Lower leg skin (tissue), 4 donors: ENCODE results near the gene CGB8. TPM values are rescaled to one million over a fixed set of nuclear protein-coding genes. Genes with fewer than 3 reads are reported as not detected.
"Not testable (repeated sequence)": the region's sequence is repeated elsewhere in the genome, so short reads cannot be mapped to it uniquely, and the experiment has no call there.

Source experiments
- DNase-seq, 2 donors: peaks; one replicate each; pipeline ENCODE4 v3.0.0-alpha.2; 2019; ENCODE audit warnings: low spot score in 2 of 2
- H3K4me3 ChIP-seq: fragments of 200-600 bp; sonication (generic); 2 replicates; pipeline ENCODE4 v1.5.1; 2017; ENCODE audit warnings: mild to moderate bottlenecking, low read depth; ENCODE audit not compliant: poor library complexity, severe bottlenecking
- CTCF ChIP-seq, 3 donors: fragments of 450-650 bp; IDR thresholded peaks; one replicate each; pipeline ENCODE4 v1.5.1; 2016; ENCODE audit warnings: antibody characterized with exemption in 3 of 3, mild to moderate bottlenecking in 3 of 3, moderate library complexity in 2 of 3
- POLR2A ChIP-seq, 2 donors: fragments of 450-650 bp; IDR thresholded peaks; one replicate each; pipeline ENCODE4 v1.6.1; 2016 to 2017; ENCODE audit warnings: antibody characterized with exemption in 2 of 2, mild to moderate bottlenecking in 1 of 2, moderate library complexity in 1 of 2
- WGBS, 2 donors: methylation state at CpG; one replicate each; pipeline ENCODE4 v1.1.5; 2018; 5-methylcytosine and 5-hydroxymethylcytosine counted together
- intact Hi-C: fragments of 100-400 bp; cut with DNase I; formaldehyde crosslinking; loops from one replicate; pipeline ENCODE4 v1.15.0; 2023; ENCODE audit warnings: low total_unique reads
- total RNA-seq, 4 donors: library from RNA; depleted of rRNA; stranded (reverse); fragments of >200 nt; gene quantifications; one replicate each; pipeline ENCODE4 v1.1.0, GENCODE V29; 2016

Gene CGB8
- not detected for total RNA-seq

DNA sequence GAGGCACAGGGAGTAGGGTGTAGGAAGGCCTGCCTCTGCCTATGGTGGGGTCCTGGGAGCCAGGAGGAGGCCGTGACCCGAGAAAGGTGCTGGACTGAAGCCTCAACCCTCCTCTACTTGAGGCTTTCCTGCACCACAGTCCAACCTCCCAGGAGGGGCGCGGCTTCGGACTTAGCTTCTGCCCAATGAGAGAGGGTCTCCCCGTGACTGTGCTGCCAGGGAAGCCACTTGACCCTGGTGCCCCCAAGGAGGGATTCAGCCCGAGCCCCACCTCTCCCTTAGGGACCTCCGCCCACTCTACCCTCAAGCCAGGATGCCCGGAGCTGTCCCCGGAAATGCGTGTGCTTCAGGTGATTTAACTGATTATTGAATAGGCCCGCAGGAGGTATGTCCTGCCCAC lies at the start of gene CGB8:
TSS of gene CGB8 (minus strand) at position 101 of the 400 bp plus-strand sequence. CDS start 372 bp downstream, outside the sequence.
- H3K4me3 ChIP-seq, DNase-seq, intact Hi-C loops: not testable (repeated sequence)
- WGBS, 2 donors = 69% methylated on average over 10 of the region's 12 CpGs; no CpG with 5 or more reads in 1 of the 2 donors

DNA sequence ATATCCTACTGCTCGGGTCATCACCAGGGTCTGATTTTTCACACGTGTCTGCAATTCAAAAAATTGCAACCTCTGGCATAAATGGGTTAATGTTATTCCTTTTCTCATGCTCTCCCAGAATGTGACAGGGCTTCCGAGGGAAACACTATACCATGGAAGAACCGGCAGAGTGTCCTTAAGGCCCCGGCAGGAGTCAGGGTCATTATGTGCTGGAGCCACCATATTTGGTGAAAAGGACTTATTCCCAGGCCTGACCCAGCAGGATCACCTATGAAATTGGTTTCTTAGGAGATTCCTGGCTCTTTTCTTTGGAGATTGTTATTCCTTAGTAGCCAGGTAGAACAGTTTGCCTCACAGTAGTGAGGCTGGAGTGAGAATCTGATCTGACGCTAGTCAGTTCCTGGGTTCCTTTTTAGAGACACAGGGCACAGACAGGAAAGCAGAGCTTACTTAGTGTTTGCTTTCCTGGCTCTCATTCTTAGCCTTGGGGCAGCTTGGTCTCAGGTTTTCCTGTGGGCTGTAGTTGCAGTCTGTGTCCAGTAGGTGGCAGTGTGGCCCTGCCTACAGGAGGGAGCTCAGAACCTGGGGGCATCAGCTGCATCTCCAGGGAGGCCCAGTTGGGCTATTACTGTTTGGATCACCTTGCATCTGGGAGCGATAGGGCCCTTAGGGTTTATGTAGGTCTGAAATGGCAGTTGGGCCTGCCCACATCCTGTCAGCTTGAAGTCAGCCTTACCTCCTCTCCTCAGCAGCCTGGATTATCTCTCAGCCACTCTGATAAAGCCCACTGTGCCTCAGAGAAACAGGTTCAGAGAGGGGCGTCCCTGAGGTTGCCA lies 48.8 kb upstream of the CGB8 start:
- intact Hi-C loops = loop anchor here (2.0 to 5.0 kb wide), 2 partner anchors 50 to 99 kb away; no protein-coding TSS in a partner anchor
- TF ChIP-seq CTCF (IDR thresholded peaks at IDR 0.05) (peak in 1 of 3 donors; percentile 92), POLR2A (IDR thresholded peaks at IDR 0.05) (no peak)
- DNase-seq = peak; percentile 62 to 93
- 46 to 47% methylated on average over 8 of the region's 8 CpGs for WGBS, 2 donors
- no peak overlapping the region for H3K4me3 ChIP-seq

DNA sequence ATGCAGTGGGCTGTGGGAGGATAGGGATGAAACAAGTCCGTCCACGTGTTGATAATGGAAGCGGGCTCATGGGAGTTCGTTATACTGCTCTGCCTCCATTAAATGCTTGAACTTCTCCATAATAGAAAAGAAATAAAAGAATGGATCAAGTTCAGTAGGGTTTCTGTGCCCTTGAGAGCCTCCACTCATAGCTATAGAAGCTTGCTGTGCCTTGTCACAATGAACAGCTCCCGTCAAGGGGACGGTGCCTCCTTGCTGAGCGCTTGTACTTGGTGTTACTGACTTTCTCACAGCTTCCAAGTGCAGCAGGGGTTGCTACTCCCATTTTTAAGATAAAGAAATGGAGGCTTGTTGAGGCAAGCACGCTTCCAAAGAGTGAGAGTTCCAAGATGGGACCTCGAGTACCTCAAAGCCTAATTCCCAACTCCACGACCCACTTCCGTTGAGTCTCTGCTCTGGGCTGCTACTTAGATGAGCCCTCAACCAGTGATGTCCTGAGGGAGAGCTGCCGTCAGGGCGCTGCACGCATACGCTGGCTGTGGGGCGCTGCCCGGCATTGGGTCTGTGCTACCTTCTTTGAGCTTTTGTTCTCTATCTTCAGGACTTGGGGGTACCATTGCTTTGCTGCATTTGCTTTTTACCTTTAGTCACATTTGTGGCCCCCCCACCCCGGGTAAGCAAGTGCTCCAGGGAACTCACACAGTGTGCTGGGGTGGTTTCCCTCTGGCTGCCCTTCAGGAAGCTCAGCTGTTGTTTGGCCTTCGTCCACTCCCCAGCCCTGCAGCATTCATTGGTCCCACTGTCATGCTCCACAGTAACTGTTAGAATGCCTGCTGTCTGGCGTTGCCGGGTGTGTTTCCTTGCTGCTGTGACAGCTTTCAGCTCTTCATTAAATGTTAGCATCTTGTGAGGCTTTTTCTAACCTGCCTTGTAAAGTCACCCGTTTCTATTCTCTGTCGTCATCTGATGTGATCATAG lies 45.9 kb upstream of the CGB8 start:
- WGBS, 2 donors = 70% methylated on average over 23 of the region's 23 CpGs
- no peak overlapping the region for H3K4me3 ChIP-seq
- TF ChIP-seq CTCF (IDR thresholded peaks at IDR 0.05) (no peak), POLR2A (IDR thresholded peaks at IDR 0.05) (no peak)
- no peak for DNase-seq
- intact Hi-C loops = loop anchor here (5.0 kb wide), 1 partner anchor 53 kb away; no protein-coding TSS in a partner anchor

- TF ChIP-seq POLR2A (IDR thresholded peaks at IDR 0.05) (no peak), CTCF (IDR thresholded peaks at IDR 0.05) (no peak)
- intact Hi-C loops = no loop called here
- H3K4me3 ChIP-seq = no peak overlapping the region
- 95 to 96% methylated on average over 6 of the region's 6 CpGs for WGBS, 2 donors
- DNase-seq = no peak
These were observed 43.8 kb upstream of the CGB8 start for GRCh38 chr19:49092686-49093085.

DNA sequence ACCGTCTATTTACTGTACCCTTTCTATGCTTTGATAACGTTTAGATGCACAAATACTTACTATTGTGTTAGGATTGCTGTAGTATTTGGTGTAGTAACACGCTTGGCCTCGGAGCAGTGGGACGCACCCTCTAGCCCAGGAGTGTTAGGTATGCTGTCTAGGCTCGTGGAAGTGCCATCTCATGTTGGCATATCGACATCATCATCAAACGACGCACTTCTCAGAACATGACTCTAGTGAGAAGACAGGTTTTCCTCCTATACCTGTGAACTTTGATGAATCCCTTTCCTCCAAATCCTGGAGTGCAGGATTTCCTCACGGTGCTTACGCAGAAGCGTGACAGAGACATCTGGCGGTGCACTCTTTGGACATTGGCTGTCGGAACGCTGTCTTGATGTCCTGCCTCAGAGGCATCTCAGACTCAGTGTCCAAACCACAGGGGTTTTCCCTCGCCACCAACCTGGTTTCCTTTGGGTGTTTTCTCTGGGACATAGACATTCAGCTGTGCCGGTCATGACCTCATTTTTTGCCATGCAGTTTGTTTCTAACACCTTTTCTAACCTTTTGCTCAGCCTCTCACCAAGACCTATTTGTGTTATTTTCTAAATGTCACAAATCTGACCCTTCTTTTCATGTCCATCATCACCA lies 42.6 kb upstream of the CGB8 start:
- 89 to 93% methylated on average over 17 of the region's 17 CpGs for whole genome bisulfite sequencing, 2 donors
- TF ChIP-seq POLR2A (IDR thresholded peaks at IDR 0.05) (no peak), CTCF (IDR thresholded peaks at IDR 0.05) (no peak)
- intact Hi-C loops = no loop called here
- DNase-seq = no peak
- H3K4me3 ChIP-seq = no peak overlapping the region
